ENCODE measurements around the gene SSTR4. TPM values are rescaled to one million over a fixed set of nuclear protein-coding genes. Genes with fewer than 3 reads are reported as not detected.

SSTR4 gene
- total RNA-seq, 2 experiments from 2014 or later, result not detected

- Histone ChIP-seq H3K4me2 (ENCODE audit: low read length) (no peak overlapping the region), H2AFZ (ENCODE audit: low read length) (no peak overlapping the region), H3K9me2 (ENCODE audit: insufficient read depth, low read length) (no peaks in the 10 kb centered on the region), H3K79me2 (ENCODE audit: insufficient read depth, low read depth, low read length) (no peaks in the 10 kb centered on the region), H3K4me3 (ENCODE audit: low read depth, low read length, poor library complexity, severe bottlenecking) (no peak overlapping the region), H4K20me1 (ENCODE audit: insufficient read depth, low read length) (no peaks in the 10 kb centered on the region), H3K9me3 (ENCODE audit: low read length) (no peaks in the 10 kb centered on the region), H3K36me3 (ENCODE audit: insufficient read depth, low read length) (no peaks in the 10 kb centered on the region), H3K27ac (ENCODE audit: low read depth, low read length, poor library complexity, severe bottlenecking) (no peak overlapping the region), H3K4me1 (ENCODE audit: insufficient read depth, low read length, poor library complexity, severe bottlenecking) (no peaks in the 10 kb centered on the region)
- BruUV-seq (replicated peaks), result no TSS peak
- DNase-seq (ENCODE audit: low spot score), result no peak
- TF ChIP-seq EZH2phosphoT487 (IDR thresholded peaks at IDR 0.05; ENCODE audit: borderline replicate concordance, low read depth, low read length) (no peak), CTCF (conservative IDR thresholded peaks at IDR 0.05; ENCODE audit: low read length) (no peak)
- ChIA-PET POLR2A (no interaction called here), CTCF (ENCODE audit: unreplicated experiment) (no interaction called here)
- intact Hi-C loops (cut with micrococcal nuclease; ENCODE audit: unreplicated experiment), result no loop called here
Measured at GRCh38 chr20:23058240-23058639, 23.1 kb downstream of the SSTR4 start.

GRCh38 chr20:23059001-23059400, 23.9 kb downstream of the SSTR4 start:
- Histone ChIP-seq H3K4me3 (ENCODE audit: low read depth, low read length, poor library complexity, severe bottlenecking) (no peak overlapping the region), H4K20me1 (ENCODE audit: insufficient read depth, low read length) (no peaks in the 10 kb centered on the region), H3K27ac (ENCODE audit: low read depth, low read length, poor library complexity, severe bottlenecking) (no peak overlapping the region), H3K9me2 (ENCODE audit: insufficient read depth, low read length) (no peaks in the 10 kb centered on the region), H3K9me3 (ENCODE audit: low read length) (no peaks in the 10 kb centered on the region), H3K4me1 (ENCODE audit: insufficient read depth, low read length, poor library complexity, severe bottlenecking) (no peaks in the 10 kb centered on the region), H2AFZ (ENCODE audit: low read length) (no peak overlapping the region), H3K36me3 (ENCODE audit: insufficient read depth, low read length) (no peaks in the 10 kb centered on the region), H3K4me2 (ENCODE audit: low read length) (no peak overlapping the region), H3K79me2 (ENCODE audit: insufficient read depth, low read depth, low read length) (no peaks in the 10 kb centered on the region)
- DNase-seq (ENCODE audit: low spot score), result no peak
- POLR2A ChIA-PET, result no interaction called here
- intact Hi-C loops (cut with micrococcal nuclease; ENCODE audit: unreplicated experiment), result no loop called here
- TF ChIP-seq CTCF (conservative IDR thresholded peaks at IDR 0.05; ENCODE audit: low read length) (no peak), EZH2phosphoT487 (IDR thresholded peaks at IDR 0.05; ENCODE audit: borderline replicate concordance, low read depth, low read length) (no peak)
- CTCF ChIA-PET (ENCODE audit: unreplicated experiment), result no interaction called here
- no TSS peak for BruUV-seq (replicated peaks)

- POLR2A ChIA-PET, result interaction anchor here (0.7 kb wide), 1 partner anchor 566 kb away, joined by 3 read pairs; no protein-coding TSS in a partner anchor
- Histone ChIP-seq H2AFZ (ENCODE audit: low read length) (no peak overlapping the region), H3K4me2 (ENCODE audit: low read length) (no peak overlapping the region), H3K4me1 (ENCODE audit: insufficient read depth, low read length, poor library complexity, severe bottlenecking) (no peaks in the 10 kb centered on the region), H3K9me3 (ENCODE audit: low read length) (no peaks in the 10 kb centered on the region), H3K79me2 (ENCODE audit: insufficient read depth, low read depth, low read length) (no peaks in the 10 kb centered on the region), H3K9me2 (ENCODE audit: insufficient read depth, low read length) (no peaks in the 10 kb centered on the region), H3K36me3 (ENCODE audit: insufficient read depth, low read length) (no peaks in the 10 kb centered on the region), H4K20me1 (ENCODE audit: insufficient read depth, low read length) (no peaks in the 10 kb centered on the region), H3K27ac (ENCODE audit: low read depth, low read length, poor library complexity, severe bottlenecking) (no peak overlapping the region), H3K4me3 (ENCODE audit: low read depth, low read length, poor library complexity, severe bottlenecking) (no peak overlapping the region)
- no peak for TF ChIP-seq EZH2phosphoT487 (IDR thresholded peaks at IDR 0.05; ENCODE audit: borderline replicate concordance, low read depth, low read length)
- no peak for TF ChIP-seq CTCF (conservative IDR thresholded peaks at IDR 0.05; ENCODE audit: low read length)
- no TSS peak for BruUV-seq (replicated peaks)
- CTCF ChIA-PET (ENCODE audit: unreplicated experiment), result no interaction called here
- DNase-seq (ENCODE audit: low spot score), result no peak
- intact Hi-C loops (cut with micrococcal nuclease; ENCODE audit: unreplicated experiment), result no loop called here
Measured at GRCh38 chr20:23059846-23060245, 24.7 kb downstream of the SSTR4 start.
